ENCODE results near the gene BCL7B.

BCL7B gene

GRCh38 chr7:73487486-73487885 is 70.0 kb downstream of the BCL7B start:
- DNase-seq: no peak

Data from activated CD4-positive, alpha-beta T cell treated with anti-CD3 and anti-CD28 coated beads, Interleukin-2, amount 50 U/mL, for 48 hours (primary cell).